PC-3 (cell line): ENCODE measurements around the gene PLK5.

ENCODE experiments used
- CTCF ChIP-seq: fragments of 300-600 bp; sonication (generic); conservative IDR thresholded peaks from 2 replicates; pipeline ENCODE4 v1.5.1; 2017; ENCODE audit warnings: antibody characterized with exemption, low read depth, mild to moderate bottlenecking, low read length
- EZH2 ChIP-seq: fragments of 300-600 bp; sonication (generic); IDR thresholded peaks from one replicate; pipeline ENCODE4 v1.6.1; 2017; ENCODE audit warnings: antibody characterized with exemption, mild to moderate bottlenecking, low read length; ENCODE audit not compliant: unreplicated experiment
- EZH2phosphoT487 ChIP-seq: fragments of 300-600 bp; sonication (generic); IDR thresholded peaks from 2 replicates; pipeline ENCODE4 v1.6.1; 2018; ENCODE audit warnings: mild to moderate bottlenecking, antibody characterized with exemption, low read length, borderline replicate concordance

GRCh38 chr19:1574354-1575136 lies 50.7 kb downstream of the PLK5 start:
- TF ChIP-seq CTCF (no peak), EZH2phosphoT487 (no peak), EZH2 (no peak)
